ELR (cell line): ENCODE data around the gene SALL2.
A peak's percentile ranks its signal among the peaks of the same experiment; 100 is the strongest.

Experiments
- DNase-seq: peaks from one replicate; pipeline ENCODE4 v3.0.0-alpha.2; 2015; ENCODE audit warnings: low read depth

Gene SALL2

DNA sequence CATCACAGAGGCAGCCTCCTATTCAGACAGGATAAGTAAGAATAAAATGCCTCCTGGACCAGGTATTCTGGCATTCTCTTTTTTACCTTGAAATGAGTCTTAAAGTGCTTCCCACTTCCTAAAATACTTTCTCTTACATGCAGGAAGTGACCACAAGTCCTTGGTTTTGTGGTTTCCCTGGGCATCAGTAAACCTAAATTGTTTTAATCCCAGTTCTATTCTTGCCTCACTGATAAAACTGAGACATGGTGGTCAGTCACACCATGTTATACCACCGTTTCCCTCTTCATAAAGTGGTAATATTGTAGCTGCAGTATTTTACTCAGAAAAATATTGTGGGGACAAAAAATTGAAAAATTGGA is 1.2 kb upstream of the SALL2 start:
- no peak for DNase-seq

GRCh38 chr14:21526672-21527317 is 649 bp upstream of the SALL2 start:
- no peak for DNase-seq

DNA sequence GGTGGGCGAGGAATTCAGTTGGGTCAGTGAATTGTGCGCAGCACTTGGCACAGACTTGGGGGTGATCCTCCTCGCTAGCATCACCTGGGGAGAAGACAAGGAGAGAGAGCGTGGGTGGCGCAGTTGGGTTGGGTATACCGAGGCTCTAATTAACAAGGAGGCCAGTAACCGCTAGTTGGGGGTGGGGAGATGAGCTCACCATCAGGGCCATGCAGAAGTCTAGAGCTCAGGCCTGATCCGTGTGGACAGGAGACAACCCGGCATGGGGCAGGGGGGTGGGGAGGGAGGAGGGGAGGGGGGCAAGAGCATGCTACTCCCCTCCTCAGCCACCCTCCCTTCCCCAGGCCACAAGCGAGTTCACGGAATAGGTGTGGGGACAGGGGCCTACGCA is 580 bp downstream of the SALL2 start:
- no peak for DNase-seq

- no peak for DNase-seq
Measured at GRCh38 chr14:21524575-21525490, 1.3 kb downstream of the SALL2 start.

DNA sequence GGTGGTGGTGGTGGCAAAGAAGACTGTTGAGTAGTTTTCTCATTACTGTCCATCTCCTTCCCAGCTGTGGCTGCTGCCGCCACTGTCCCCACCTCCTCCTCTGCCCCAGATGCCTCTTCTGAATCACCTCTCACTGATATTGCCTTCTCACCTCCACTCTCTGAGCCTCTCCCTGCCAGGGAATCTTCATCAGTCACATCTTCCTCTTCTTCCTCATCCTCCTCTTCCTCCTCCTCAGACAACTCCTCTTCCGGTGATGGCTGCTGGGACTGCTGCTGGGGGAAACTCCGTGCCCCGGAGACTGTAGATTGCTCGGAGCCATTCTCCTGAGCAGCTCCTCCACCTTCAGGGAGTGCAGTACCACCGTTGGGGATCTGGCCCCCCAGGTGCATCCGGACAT is 2.9 kb downstream of the SALL2 start:
- DNase-seq, result no peak

- peak; percentile 65 for DNase-seq
Measured at GRCh38 chr14:21521501-21521900, 4.6 kb downstream of the SALL2 start.

DNA sequence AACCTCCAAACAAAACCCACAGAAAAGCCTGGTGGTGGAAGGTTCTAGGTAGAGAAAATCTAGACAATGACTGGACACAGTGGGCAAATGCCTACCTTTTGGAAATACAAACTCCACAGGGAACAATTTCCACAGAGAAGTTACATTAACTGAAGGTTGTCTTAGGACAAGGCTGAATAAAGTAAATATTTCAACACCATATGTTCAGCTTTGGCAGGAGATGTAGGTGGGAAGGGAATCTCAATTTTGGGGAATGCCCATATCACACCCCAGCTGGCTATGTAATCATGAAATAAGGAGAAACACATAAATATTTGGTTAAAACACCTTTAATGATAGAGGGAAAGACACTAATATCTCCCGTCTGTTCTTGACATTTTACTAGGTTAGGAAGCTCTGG is 5.4 kb downstream of the SALL2 start:
- DNase-seq, result no peak

- DNase-seq, result no peak
Measured at GRCh38 chr14:21518725-21519124, 7.4 kb downstream of the SALL2 start.

GRCh38 chr14:21514341-21514740 is 11.8 kb downstream of the SALL2 start:
- DNase-seq, result no peak

GRCh38 chr14:21510735-21511657 is 15.2 kb downstream of the SALL2 start, which contains the start of gene METTL3:
Gene METTL3, minus strand, starts transcription at chr14:21511340. Its CDS starts 117 bp downstream, at chr14:21511223.
- peak; percentile 99 for DNase-seq

GRCh38 chr14:21509432-21510143 is 16.6 kb downstream of the SALL2 start:
- DNase-seq, result no peak

DNA sequence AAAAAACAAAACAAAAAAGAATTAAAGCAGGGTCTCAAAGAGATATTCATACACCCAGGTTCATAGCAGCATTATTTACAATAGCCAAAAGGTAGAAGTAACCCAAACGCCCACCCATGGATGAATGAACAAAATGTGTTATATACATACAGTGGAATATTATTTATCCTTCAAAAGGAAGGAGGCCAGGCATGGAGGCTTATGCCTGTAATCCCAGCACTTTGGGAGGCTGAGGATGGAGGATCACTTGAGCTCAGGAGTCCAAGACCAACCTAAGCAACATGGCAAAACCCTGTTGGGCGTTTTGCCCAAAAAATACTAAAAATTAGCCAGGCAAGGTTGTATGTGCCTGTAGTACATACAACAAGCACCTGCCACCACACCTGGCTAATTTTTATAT is 19.6 kb downstream of the SALL2 start:
- DNase-seq, result no peak

DNA sequence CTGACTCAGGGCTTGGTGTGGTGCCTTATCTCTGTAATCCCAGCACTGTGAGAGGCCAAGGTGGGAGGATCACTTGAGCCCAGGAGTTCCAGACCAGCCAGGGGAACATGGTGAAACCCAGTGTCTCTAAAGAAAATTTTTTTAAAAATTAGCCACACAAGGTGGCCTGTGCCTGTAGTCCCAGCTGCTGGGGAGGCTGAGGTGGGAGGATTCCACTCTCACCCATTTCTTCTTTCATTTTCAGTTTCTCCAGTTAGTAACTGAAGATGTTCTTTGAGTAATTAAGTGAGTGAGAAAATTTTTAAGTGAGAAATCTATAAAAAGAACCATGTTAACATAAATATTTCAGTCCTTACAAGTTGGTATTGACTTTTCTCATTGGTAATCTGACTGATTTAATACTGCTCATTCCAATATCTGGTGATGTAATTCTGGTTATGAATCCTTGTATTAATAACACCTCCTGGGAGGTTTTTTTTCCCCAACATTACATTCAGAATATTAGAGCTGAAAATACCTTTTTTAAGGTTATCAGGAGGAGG is 21.1 kb downstream of the SALL2 start:
- no peak for DNase-seq

GRCh38 chr14:21503376-21503775 is 22.8 kb downstream of the SALL2 start:
- no peak for DNase-seq

- DNase-seq, result no peak
Measured at GRCh38 chr14:21501568-21501967, 24.6 kb downstream of the SALL2 start.

- peak; percentile 70 for DNase-seq
Measured at GRCh38 chr14:21498540-21499526, 27.3 kb downstream of the SALL2 start.

DNA sequence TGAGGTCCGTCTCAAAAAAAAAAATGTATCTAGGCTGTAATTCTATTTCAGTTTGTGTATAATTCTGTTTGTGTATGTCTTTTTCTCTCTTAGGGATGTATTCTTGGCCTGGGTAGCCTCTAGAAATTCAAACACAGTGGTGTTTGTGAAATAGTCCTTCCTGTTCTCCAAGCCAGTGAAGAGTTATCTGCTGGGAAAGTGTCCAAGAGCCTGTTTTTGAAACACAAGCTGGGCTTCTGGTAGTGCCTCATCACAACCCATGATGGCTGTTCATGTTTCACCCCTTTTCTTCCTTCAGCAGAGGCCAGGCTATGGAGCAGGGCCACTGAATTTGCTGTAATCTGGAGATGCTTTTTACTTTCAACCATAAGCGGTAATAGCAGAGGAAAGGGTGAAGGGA is 29.7 kb downstream of the SALL2 start:
- DNase-seq, result no peak

DNA sequence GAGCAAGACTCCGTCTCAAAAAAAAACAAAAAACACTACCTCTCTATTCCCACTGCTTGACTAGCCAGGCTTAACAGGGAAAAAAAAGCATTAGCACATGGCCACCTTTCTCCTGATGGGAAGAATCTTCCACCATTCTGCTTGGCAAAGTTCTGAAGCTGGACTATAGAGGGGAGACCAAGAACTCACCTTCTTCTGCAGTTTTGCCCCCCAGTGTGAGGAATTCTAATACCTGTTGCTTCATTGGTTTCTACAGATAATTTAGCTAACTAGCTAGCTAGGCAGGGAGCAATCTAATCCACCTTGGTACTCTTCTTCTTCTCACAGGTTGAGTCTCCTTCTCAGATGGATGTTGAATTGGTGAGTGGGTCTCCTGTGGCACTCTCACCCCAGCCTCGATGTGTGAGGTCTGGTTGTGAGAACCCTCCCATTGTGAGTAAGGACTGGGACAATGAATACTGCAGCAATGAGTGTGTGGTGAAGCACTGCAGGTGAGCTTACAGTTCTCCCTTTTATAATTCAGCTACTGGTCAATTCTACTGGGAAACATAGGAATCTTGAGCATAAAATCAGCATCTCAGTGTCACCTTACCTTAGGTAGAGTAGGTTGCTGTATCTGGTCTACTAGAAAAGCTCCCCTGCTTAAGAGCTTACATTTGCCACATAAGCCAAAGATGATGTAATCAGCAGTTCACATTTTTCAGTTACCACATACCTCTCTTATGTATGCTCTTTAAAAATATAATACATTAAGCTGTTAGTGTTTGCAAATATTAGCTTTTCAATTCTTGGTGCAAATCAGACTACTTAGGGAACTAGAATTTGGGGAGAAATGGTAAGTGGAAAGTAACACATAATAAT is 31.0 kb downstream of the SALL2 start:
- DNase-seq, result no peak

- no peak for DNase-seq
Measured at GRCh38 chr14:21486640-21487087, 39.5 kb downstream of the SALL2 start.
